ENCODE results near the gene CYP2D6.
"Not testable (repeated sequence)": the region's sequence is repeated elsewhere in the genome, so short reads cannot be mapped to it uniquely, and the experiment has no call there.

CYP2D6 gene

DNA sequence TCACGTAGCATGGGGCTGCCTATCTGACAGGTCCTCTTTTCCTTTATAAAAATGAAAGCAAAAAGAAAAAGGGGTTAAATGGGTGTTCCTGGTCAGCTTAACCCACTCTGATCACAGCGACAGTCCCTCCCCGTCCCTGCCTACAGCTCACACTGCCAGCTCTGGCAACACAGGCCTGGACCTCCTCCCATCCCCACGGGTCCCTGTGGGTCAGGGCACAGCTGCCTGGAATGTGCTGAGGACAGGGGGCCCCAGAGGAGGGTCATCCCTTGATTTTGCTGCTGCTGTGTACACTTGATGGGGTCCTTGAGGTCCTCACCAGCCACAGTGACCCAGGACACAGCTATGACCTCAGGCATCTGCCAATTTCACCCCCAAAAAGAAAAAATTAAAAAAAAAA, 29.6 kb upstream of the CYP2D6 start:
- in situ Hi-C loops (cut with HindIII; ENCODE audit: low sequenced_read_pairs): no loop called here

DNA sequence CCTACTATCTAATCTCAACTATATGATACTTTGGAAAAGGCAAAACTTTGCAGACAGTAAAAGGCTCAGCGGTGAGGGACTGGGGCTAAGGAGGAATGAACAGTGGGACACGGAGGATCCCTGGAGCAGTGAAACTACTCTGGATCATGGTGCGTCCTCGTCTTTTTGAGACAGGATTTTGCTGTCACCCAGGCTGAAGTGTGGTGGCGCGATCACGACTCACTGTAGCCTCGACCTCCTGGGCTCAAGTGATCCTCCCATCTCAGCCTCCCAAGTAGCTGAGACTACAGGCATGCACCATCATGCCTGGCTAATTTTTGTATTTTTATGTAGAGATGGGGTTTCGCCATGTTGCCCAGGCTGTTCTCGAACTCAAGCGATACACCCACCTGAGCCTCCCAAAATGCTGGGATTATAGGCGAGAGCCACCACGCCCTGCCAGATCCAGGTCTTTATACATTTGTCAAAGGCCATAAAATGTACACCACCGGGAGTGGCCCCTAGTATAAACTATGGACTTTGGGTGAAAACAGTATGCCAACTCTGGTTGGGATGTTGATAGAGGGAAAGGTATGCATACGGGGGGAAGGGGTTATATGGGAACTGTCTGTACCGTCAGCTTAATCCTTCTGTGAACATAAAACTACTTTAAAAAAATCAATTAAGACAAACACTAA, 28.0 kb upstream of the CYP2D6 start:
- in situ Hi-C loops (cut with HindIII; ENCODE audit: low sequenced_read_pairs): no loop called here

GRCh38 chr22:42156598-42156997, 26.0 kb upstream of the CYP2D6 start:
- in situ Hi-C loops (cut with HindIII; ENCODE audit: low sequenced_read_pairs): no loop called here

GRCh38 chr22:42156121-42156520, 25.5 kb upstream of the CYP2D6 start:
- in situ Hi-C loops (cut with HindIII; ENCODE audit: low sequenced_read_pairs): no loop called here

- in situ Hi-C loops (cut with HindIII; ENCODE audit: low sequenced_read_pairs): no loop called here
Observed at GRCh38 chr22:42155053-42155543, 24.5 kb upstream of the CYP2D6 start.

DNA sequence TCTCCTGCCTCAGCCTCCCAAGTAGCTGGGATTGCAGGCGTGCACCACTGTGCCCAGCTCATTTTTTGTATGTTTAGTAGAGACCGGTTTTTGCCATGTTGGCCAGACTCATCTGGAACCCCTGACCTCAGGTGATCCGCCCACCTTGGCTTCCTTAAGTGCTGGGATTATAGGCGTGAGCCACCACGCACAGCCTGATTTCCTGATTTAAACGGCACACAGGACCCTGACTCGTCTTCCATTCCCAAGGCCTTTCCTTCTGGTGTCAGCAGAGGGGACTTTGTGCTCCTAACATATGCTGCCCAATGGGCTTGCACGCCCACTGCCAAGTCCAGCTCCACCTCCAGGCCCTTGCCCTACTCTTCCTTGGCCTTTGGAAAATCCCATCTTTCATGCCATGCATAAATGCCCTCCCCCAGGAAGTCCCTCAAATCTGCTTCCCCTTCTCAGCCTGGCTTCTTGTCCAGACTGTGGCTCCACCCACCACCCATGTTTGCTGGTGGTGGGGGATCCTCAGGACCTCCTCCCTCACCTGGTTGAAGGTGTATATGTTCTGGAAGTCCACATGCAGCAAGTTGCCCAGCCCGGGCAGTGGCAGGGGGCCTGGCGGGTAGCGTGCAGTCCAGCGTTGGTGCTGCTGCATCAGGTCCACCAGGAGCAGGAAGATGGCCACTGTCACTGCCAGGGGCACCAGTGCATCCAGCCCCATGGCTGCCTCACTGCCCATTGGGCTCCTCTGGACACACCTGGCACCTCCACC, 23.9 kb upstream of the CYP2D6 start:
- in situ Hi-C loops (cut with HindIII; ENCODE audit: low sequenced_read_pairs): no loop called here

- in situ Hi-C loops (cut with HindIII; ENCODE audit: low sequenced_read_pairs): no loop called here
Observed at GRCh38 chr22:42152661-42153270, 22.2 kb upstream of the CYP2D6 start.

GRCh38 chr22:42151924-42152635, 21.5 kb upstream of the CYP2D6 start:
- in situ Hi-C loops (cut with HindIII; ENCODE audit: low sequenced_read_pairs): no loop called here

DNA sequence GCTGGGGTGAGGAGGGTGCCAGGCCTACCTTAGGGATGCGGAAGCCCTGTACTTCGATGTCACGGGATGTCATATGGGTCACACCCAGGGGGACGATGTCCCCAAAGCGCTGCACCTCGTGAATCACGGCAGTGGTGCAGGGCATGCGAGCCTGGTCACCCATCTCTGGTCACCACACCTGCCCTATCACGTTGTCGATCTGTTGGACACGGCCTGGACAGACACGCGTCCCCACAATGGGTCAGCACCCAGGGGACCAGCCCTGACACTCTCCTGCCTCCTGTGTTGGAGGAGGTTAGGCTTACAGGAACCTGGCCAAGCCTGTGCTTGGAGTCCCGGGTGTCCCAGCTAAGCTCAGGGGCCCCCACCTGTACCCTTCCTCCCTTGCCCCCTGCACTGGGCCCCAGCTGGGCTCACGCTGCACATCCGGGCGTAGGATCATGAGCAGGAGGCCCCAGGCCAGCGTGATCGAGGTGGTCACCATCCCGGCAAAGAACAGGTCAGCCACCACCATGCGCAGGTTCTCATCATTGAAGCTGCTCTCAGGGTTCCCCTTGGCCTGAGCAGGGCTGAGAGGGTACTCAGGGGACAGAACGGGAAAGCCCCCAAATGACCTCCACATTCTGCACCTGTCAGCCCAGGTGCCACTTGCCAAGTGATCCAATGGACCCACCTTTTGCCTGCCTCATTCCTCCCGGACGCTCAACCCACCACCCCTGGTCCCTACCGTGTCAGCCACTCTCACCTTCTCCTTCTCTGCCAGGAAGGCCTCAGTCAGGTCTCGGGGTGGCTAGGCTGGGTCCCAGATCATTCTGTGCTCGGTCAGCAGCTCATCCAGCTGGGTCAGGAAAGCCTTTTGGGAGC, 20.3 kb upstream of the CYP2D6 start:
- in situ Hi-C loops (cut with HindIII; ENCODE audit: low sequenced_read_pairs): no loop called here

DNA sequence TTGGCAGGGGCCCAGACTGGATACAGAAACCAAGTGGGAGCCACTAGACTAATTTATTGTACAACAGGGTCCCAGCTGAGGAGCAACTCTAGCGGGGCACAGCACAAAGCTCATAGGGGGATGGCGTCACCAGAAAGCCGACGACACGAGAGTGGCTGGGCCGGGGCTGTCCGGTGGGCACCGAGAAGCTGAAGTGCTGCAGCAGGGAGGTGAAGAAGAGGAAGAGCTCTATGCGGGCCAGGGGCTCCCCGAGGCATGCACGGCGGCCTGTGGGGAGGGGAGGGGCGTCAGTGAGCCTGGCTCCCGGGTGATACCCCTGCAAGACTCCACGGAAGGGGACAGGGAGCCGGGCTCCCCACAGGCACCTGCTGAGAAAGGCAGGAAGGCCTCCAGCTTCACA, 19.2 kb upstream of the CYP2D6 start:
- in situ Hi-C loops (cut with HindIII; ENCODE audit: low sequenced_read_pairs): not testable (repeated sequence)

DNA sequence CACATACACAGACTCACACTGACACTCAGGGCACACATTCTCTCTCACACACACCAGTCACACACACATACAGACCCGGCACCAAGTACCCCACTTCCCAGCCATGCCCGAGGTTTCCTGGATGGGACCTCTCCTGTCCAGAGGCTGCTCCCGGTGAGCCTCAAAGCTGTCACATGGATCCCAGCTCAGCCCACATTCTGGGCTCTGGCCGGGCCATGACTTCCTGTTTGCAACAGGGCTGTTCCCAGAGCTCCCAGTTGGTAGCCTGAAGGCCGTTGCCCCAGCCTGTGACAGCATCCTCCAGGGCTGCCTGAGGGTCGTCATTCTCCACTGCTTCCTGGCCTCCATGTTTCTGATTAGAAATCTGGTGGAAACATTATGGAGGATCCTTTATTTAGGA, 14.6 kb upstream of the CYP2D6 start:
- in situ Hi-C loops (cut with HindIII; ENCODE audit: low sequenced_read_pairs): no loop called here

DNA sequence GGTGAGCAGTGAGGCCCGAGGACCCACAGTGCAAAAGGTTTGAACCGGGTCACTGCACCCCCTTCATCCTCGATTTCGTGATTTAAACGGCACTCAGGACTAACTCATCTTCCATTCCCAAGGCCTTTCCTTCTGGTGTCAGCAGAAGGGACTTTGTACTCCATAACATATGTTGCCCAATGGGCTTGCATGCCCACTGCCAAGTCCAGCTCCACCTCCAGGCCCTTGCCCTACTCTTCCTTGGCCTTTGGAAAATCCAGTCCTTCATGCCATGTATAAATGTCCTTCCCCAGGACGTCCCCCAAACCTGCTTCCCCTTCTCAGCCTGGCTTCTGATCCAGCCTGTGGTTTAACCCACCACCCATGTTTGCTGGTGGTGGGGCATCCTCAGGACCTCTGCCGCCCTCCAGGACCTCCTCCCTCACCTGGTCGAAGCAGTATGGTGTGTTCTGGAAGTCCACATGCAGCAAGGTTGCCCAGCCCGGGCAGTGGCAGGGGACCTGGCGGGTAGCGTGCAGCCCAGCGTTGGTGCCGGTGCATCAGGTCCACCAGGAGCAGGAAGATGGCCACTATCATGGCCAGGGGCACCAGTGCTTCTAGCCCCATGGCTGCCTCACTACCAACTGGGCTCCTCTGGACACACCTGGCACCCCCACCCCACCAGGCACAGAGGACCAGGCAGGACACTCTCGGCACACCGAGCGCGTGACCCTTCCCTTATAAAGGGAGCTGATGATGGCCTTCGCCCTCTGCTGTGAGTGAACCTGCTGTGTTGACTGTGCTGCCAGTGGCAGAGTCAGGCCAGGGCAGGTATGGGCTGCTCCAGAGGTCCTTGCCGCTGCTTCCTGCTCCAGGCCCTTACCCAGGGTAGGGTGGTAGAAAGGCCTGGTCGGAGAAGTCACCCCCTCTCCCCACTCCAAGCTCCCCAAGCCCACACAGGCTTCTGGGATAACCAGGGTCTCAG, 13.5 kb upstream of the CYP2D6 start:
- in situ Hi-C loops (cut with HindIII; ENCODE audit: low sequenced_read_pairs): not testable (repeated sequence)

- in situ Hi-C loops (cut with HindIII; ENCODE audit: low sequenced_read_pairs): no loop called here
Observed at GRCh38 chr22:42142771-42143461, 12.3 kb upstream of the CYP2D6 start.

DNA sequence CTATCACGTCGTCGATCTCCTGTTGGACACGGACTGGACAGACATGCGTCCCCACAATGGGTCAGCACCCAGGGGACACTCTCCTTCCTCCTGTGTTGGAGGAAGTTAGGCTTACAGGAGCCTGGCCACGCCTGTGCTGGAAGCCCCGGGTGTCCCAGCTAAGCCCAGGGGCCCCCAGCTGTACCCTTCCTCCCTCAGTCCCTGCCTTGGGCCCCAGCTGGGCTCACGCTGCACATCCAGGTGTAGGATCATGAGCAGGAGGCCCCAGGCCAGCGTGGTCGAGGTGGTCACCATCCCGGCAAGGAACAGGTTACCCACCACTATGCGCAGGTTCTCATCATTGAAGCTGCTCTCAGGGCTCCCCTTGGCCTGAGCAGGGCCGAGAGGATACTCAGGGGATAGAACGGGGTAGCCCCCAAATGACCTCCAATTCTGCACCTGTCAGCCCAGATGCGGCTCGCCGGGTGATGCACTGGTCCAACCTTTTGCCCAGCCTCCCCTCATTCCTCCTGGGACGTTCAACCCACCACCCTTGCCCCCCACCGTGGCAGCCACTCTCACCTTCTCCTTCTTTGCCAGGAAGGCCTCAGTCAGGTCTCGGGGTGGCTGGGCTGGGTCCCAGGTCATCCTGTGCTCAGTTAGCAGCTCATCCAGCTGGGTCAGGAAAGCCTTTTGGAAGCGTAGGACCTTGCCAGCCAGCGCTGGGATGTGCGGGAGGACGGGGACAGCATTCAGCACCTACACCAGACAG, 10.9 kb upstream of the CYP2D6 start:
- in situ Hi-C loops (cut with HindIII; ENCODE audit: low sequenced_read_pairs): not testable (repeated sequence)

DNA sequence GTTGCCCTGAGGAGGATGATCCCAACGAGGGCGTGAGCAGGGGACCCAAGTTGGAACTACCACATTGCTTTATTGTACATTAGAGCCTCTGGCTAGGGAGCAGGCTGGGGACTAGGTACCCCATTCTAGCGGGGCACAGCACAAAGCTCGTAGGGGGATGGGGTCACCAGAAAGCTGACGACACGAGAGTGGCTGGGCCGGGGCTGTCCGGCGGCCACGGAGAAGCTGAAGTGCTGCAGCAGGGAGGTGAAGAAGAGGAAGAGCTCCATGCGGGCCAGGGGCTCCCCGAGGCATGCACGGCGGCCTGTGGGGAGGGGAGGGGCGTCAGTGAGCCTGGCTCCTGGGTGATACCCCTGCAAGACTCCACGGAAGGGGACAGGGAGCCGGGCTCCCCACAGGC, 9.5 kb upstream of the CYP2D6 start:
- in situ Hi-C loops (cut with HindIII; ENCODE audit: low sequenced_read_pairs): not testable (repeated sequence)

DNA sequence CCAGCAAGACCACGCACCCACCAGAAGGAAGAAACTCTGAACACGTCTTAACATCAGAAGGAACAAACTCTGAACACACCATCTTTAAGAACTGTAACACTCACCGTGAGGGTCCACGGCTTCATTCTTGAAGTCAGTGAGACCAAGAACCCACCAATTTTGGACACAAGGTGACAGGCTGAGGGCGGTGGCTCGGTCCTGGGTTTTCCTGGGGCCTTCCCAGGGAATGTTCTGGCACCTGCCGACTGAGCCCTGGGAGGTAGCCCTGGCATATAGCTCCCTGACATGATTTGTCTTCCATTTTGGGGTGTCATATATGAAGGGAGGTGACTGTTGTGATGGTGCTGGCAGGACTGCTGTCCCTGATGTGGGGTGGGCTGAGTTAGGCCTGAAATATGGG, 8.9 kb upstream of the CYP2D6 start:
- in situ Hi-C loops (cut with HindIII; ENCODE audit: low sequenced_read_pairs): not testable (repeated sequence)

GRCh38 chr22:42138972-42139371, 8.4 kb upstream of the CYP2D6 start:
- in situ Hi-C loops (cut with HindIII; ENCODE audit: low sequenced_read_pairs): no loop called here
